Karpas-422 (cell line): ENCODE results near the gene BFSP2. TPM values are rescaled to one million over a fixed set of nuclear protein-coding genes. Genes with fewer than 3 reads are reported as not detected.
"Not testable (repeated sequence)": the region's sequence is repeated elsewhere in the genome, so short reads cannot be mapped to it uniquely, and the experiment has no call there.

Source experiments
- DNase-seq: peaks from one replicate; pipeline ENCODE4 v3.0.0-alpha.2; 2015
- H2AFZ ChIP-seq: fragments of 200-600 bp; sonication (generic); 2 replicates; pipeline ENCODE4 v1.6.1; 2014; ENCODE audit warnings: antibody characterized with exemption, low read length, mixed read lengths
- H3K27ac ChIP-seq: fragments of 200-600 bp; sonication (generic); 2 replicates; pipeline ENCODE4 v1.5.1; 2014; ENCODE audit warnings: mild to moderate bottlenecking, low read length, moderate library complexity
- H3K27me3 ChIP-seq: fragments of 200-600 bp; sonication (generic); 2 replicates; pipeline ENCODE4 v1.6.1; 2014; ENCODE audit warnings: low read length, mixed read lengths
- H3K36me3 ChIP-seq: fragments of 200-600 bp; sonication (generic); 2 replicates; pipeline ENCODE4 v1.6.1; 2014; ENCODE audit warnings: low read length, mixed read lengths; ENCODE audit not compliant: insufficient read depth
- H3K4me1 ChIP-seq: fragments of 200-600 bp; sonication (generic); 2 replicates; pipeline ENCODE4 v1.6.1; 2014; ENCODE audit warnings: mild to moderate bottlenecking, low read length, mixed read lengths
- H3K4me2 ChIP-seq: fragments of 200-600 bp; sonication (generic); 2 replicates; pipeline ENCODE4 v1.6.1; 2014; ENCODE audit warnings: low read length, low read depth, mild to moderate bottlenecking; ENCODE audit not compliant: poor library complexity, severe bottlenecking
- H3K4me3 ChIP-seq: fragments of 200-600 bp; sonication (generic); 2 replicates; pipeline ENCODE4 v1.5.1; 2014; ENCODE audit warnings: mild to moderate bottlenecking, antibody characterized with exemption, low read length, mixed read lengths
- H3K79me2 ChIP-seq: fragments of 200-600 bp; sonication (generic); 2 replicates; pipeline ENCODE4 v1.6.1; 2014; ENCODE audit warnings: mild to moderate bottlenecking, low read length, mixed read lengths
- H3K9ac ChIP-seq: fragments of 200-600 bp; sonication (generic); 2 replicates; pipeline ENCODE4 v1.6.0; 2014; ENCODE audit warnings: low read length
- H3K9me2 ChIP-seq: fragments of 200-600 bp; sonication (generic), shearing (Covaris generic); replicated peaks from 2 replicates; pipeline ENCODE4 v1.6.0; 2014; ENCODE audit warnings: mild to moderate bottlenecking, low read length, moderate library complexity; ENCODE audit not compliant: insufficient read depth
- H3K9me3 ChIP-seq: fragments of 300-700, 200-600 bp; sonication (generic); 2 replicates; pipeline ENCODE4 v1.6.1; 2014; ENCODE audit warnings: low read length, mixed read lengths
- H4K20me1 ChIP-seq: fragments of 200-600 bp; sonication (generic); 2 replicates; pipeline ENCODE4 v1.6.1; 2014; ENCODE audit warnings: mild to moderate bottlenecking, antibody characterized with exemption, low read length, low read depth; ENCODE audit not compliant: insufficient read depth
- total RNA-seq: library from RNA; depleted of rRNA; stranded (reverse); fragments of >200 nt; shearing (Covaris generic); gene quantifications from 2 replicates; pipeline ENCODE4 v1.2.3, GENCODE V29; 2014; ENCODE audit warnings: low replicate concordance

BFSP2 gene
- total RNA-seq, 1 experiment from 2014 or later, result 33.1 TPM

GRCh38 chr3:133488785-133489367 lies 89.0 kb downstream of the BFSP2 start:
- no peaks in the 10 kb centered on the region for H4K20me1 ChIP-seq
- H3K4me3 ChIP-seq, result peak overlapping the region; percentile 12
- peak overlapping the region; percentile 49 for H3K4me2 ChIP-seq
- H3K27me3 ChIP-seq, result no peaks in the 10 kb centered on the region
- H3K36me3 ChIP-seq, result no peaks in the 10 kb centered on the region
- peak; percentile 92 for DNase-seq
- no peaks in the 10 kb centered on the region for H3K9me2 ChIP-seq
- H3K27ac ChIP-seq, result peak overlapping the region; percentile 93
- H3K9ac ChIP-seq, result peak overlapping the region; percentile 59; the same call in 1 of the 2 replicates
- no peak overlapping the region for H2AFZ ChIP-seq
- H3K4me1 ChIP-seq, result peaks cover 65% of the 10 kb centered on the region
- H3K9me3 ChIP-seq, result peaks cover 14% of the 10 kb centered on the region
- no peaks in the 10 kb centered on the region for H3K79me2 ChIP-seq

- no peak overlapping the region for H2AFZ ChIP-seq
- H3K9me2 ChIP-seq, result no peaks in the 10 kb centered on the region
- H3K4me2 ChIP-seq, result peak overlapping the region; percentile 49
- DNase-seq, result peak; percentile 51
- H3K36me3 ChIP-seq, result no peaks in the 10 kb centered on the region
- H4K20me1 ChIP-seq, result no peaks in the 10 kb centered on the region
- peaks cover 13% of the 10 kb centered on the region for H3K9me3 ChIP-seq
- peak overlapping the region; percentile 93 for H3K27ac ChIP-seq
- no peaks in the 10 kb centered on the region for H3K79me2 ChIP-seq
- H3K9ac ChIP-seq, result peak overlapping the region; percentile 59
- peaks cover 65% of the 10 kb centered on the region for H3K4me1 ChIP-seq
- H3K4me3 ChIP-seq, result peak overlapping the region; percentile 12
- H3K27me3 ChIP-seq, result no peaks in the 10 kb centered on the region
Observed at GRCh38 chr3:133489466-133490085, 89.7 kb downstream of the BFSP2 start.

GRCh38 chr3:133490468-133491351 lies 90.9 kb downstream of the BFSP2 start:
- Histone ChIP-seq H2AFZ (peak overlapping the region; percentile 61), H3K36me3 (no peaks in the 10 kb centered on the region), H3K9ac (peak overlapping the region; percentile 59), H3K27me3 (no peaks in the 10 kb centered on the region), H3K4me1 (peaks cover 67% of the 10 kb centered on the region), H3K9me2 (no peaks in the 10 kb centered on the region), H3K4me2 (peak overlapping the region; percentile 49), H3K9me3 (peaks cover 10% of the 10 kb centered on the region; the same call in 1 of the 2 replicates), H3K79me2 (no peaks in the 10 kb centered on the region), H3K27ac (peak overlapping the region; percentile 93), H3K4me3 (peak overlapping the region; percentile 6; the same call in 1 of the 2 replicates), H4K20me1 (no peaks in the 10 kb centered on the region)
- DNase-seq, result peak; percentile 73

GRCh38 chr3:133491481-133492059 lies 91.7 kb downstream of the BFSP2 start:
- peaks cover 9% of the 10 kb centered on the region; the same call in 1 of the 2 replicates for H3K9me3 ChIP-seq
- H3K27me3 ChIP-seq, result no peaks in the 10 kb centered on the region
- H3K4me1 ChIP-seq, result peaks cover 67% of the 10 kb centered on the region
- DNase-seq, result peak; percentile 42
- peak overlapping the region; percentile 59 for H3K9ac ChIP-seq
- H4K20me1 ChIP-seq, result no peaks in the 10 kb centered on the region
- peak overlapping the region; percentile 61; the same call in 1 of the 2 replicates for H2AFZ ChIP-seq
- peak overlapping the region; percentile 6; the same call in 1 of the 2 replicates for H3K4me3 ChIP-seq
- peak overlapping the region; percentile 49 for H3K4me2 ChIP-seq
- H3K27ac ChIP-seq, result peak overlapping the region; percentile 93
- H3K36me3 ChIP-seq, result no peaks in the 10 kb centered on the region
- H3K9me2 ChIP-seq, result no peaks in the 10 kb centered on the region
- no peaks in the 10 kb centered on the region for H3K79me2 ChIP-seq

GRCh38 chr3:133492159-133492741 lies 92.4 kb downstream of the BFSP2 start:
- peak overlapping the region; percentile 93 for H3K27ac ChIP-seq
- peak; percentile 55 for DNase-seq

GRCh38 chr3:133494469-133494868 lies 94.6 kb downstream of the BFSP2 start:
- H3K27ac ChIP-seq, result peak overlapping the region; percentile 50; the same call in 1 of the 2 replicates
- H3K9ac ChIP-seq, result peak overlapping the region; percentile 25; the same call in 1 of the 2 replicates
- no peaks in the 10 kb centered on the region for H3K27me3 ChIP-seq
- H3K4me2 ChIP-seq, result peak overlapping the region; percentile 18
- H3K36me3 ChIP-seq, result no peaks in the 10 kb centered on the region
- H3K79me2 ChIP-seq, result no peaks in the 10 kb centered on the region
- H3K4me1 ChIP-seq, result peaks cover 51% of the 10 kb centered on the region
- H3K9me2 ChIP-seq, result no peaks in the 10 kb centered on the region
- H3K4me3 ChIP-seq, result no peak overlapping the region
- H2AFZ ChIP-seq, result peak overlapping the region; percentile 80
- peak; percentile 78 for DNase-seq
- H3K9me3 ChIP-seq, result no peaks in the 10 kb centered on the region
- no peaks in the 10 kb centered on the region for H4K20me1 ChIP-seq

More at GRCh38 chr3:133492159-133492741, 92.4 kb downstream of the BFSP2 start:
- Histone ChIP-seq H3K4me3 (no peak overlapping the region), H3K4me2 (peak overlapping the region; percentile 49), H3K27me3 (no peaks in the 10 kb centered on the region), H3K9me3 (peaks cover 2% of the 10 kb centered on the region; the same call in 1 of the 2 replicates), H2AFZ (peak overlapping the region; percentile 63; the same call in 1 of the 2 replicates), H3K36me3 (no peaks in the 10 kb centered on the region), H4K20me1 (no peaks in the 10 kb centered on the region), H3K9me2 (no peaks in the 10 kb centered on the region), H3K4me1 (peaks cover 67% of the 10 kb centered on the region), H3K79me2 (no peaks in the 10 kb centered on the region), H3K9ac (peak overlapping the region; percentile 59)

GRCh38 chr3:133502542-133502941 lies 102.7 kb downstream of the BFSP2 start:
- H3K9me3 ChIP-seq, DNase-seq, H3K36me3 ChIP-seq, H3K9ac ChIP-seq, H3K79me2 ChIP-seq, H4K20me1 ChIP-seq, H3K4me3 ChIP-seq, H3K27ac ChIP-seq, H3K9me2 ChIP-seq, H3K4me2 ChIP-seq, H3K27me3 ChIP-seq, H2AFZ ChIP-seq: not testable (repeated sequence)
- peaks cover 18% of the 10 kb centered on the region for H3K4me1 ChIP-seq
